HEK293T (cell line): ENCODE measurements around the gene FNDC3B.

Experiments used
- BHLHE40 ChIP-seq: fragments of 450-650 bp; IDR thresholded peaks from 2 replicates; pipeline ENCODE4 v1.6.1; 2016; ENCODE audit warnings: mild to moderate bottlenecking, moderate library complexity, borderline replicate concordance
- CTBP1 ChIP-seq: fragments of 450-650 bp; IDR thresholded peaks from 2 replicates; pipeline ENCODE4 v1.6.1; 2016; ENCODE audit warnings: borderline replicate concordance
- ELF4 ChIP-seq: fragments of 450-650 bp; IDR thresholded peaks from 2 replicates; pipeline ENCODE4 v1.6.1; 2017; ENCODE audit warnings: antibody characterized with exemption
- FOXK2 ChIP-seq: fragments of 450-650 bp; IDR thresholded peaks from 2 replicates; pipeline ENCODE4 v1.6.1; 2016; ENCODE audit warnings: mild to moderate bottlenecking
- FOXM1 ChIP-seq: fragments of 450-650 bp; IDR thresholded peaks from 2 replicates; pipeline ENCODE4 v1.6.1; 2017; ENCODE audit warnings: mild to moderate bottlenecking, borderline replicate concordance
- L3MBTL2 ChIP-seq: fragments of 450-650 bp; conservative IDR thresholded peaks from 2 replicates; pipeline ENCODE4 v1.6.1; 2016; ENCODE audit warnings: mild to moderate bottlenecking
- LEF1 ChIP-seq: fragments of 450-650 bp; IDR thresholded peaks from 2 replicates; pipeline ENCODE4 v1.6.1; 2017; ENCODE audit warnings: mild to moderate bottlenecking, borderline replicate concordance
- SP1 ChIP-seq: fragments of 450-650 bp; IDR thresholded peaks from 2 replicates; pipeline ENCODE4 v1.6.1; 2017
- SUZ12 ChIP-seq: fragments of 450-650 bp; IDR thresholded peaks from 2 replicates; pipeline ENCODE4 v1.6.1; 2016; ENCODE audit warnings: mild to moderate bottlenecking
- TARDBP ChIP-seq: fragments of 450-650 bp; IDR thresholded peaks from 2 replicates; pipeline ENCODE4 v1.6.1; 2016
- TF ChIP-seq, protein P1 (sequence below): fragments of 450-650 bp; IDR thresholded peaks from 2 replicates; pipeline ENCODE4 v1.6.1; 2016

DNA sequence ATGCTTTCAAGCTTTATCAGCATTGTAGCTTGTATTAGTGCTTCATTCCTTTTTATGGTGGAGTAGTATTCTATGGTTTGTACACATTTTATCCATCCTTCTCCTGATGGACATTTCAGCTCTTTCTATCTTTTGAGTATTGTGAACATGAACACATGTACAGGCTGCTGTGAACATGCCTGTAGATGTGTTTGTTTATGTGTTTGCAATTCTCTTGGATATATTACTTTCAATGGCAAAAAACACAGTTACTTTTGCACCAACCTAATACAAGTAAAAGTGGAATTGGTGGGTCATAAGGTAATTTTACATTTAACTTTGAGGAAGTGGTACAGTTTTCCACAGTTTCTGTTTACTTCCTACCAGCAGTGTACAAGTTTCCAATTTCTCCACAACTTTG lies 180.4 kb downstream of the FNDC3B start:
- TF ChIP-seq SUZ12, result no peak
- no peak for TF ChIP-seq L3MBTL2
- TF ChIP-seq TARDBP, result no peak
- TF ChIP-seq, protein P1, sequence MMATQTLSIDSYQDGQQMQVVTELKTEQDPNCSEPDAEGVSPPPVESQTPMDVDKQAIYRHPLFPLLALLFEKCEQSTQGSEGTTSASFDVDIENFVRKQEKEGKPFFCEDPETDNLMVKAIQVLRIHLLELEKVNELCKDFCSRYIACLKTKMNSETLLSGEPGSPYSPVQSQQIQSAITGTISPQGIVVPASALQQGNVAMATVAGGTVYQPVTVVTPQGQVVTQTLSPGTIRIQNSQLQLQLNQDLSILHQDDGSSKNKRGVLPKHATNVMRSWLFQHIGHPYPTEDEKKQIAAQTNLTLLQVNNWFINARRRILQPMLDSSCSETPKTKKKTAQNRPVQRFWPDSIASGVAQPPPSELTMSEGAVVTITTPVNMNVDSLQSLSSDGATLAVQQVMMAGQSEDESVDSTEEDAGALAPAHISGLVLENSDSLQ, result no peak
- no peak for TF ChIP-seq FOXK2
- TF ChIP-seq FOXM1, result no peak
- no peak for TF ChIP-seq ELF4
- no peak for TF ChIP-seq SP1
- no peak for TF ChIP-seq LEF1
- no peak for TF ChIP-seq BHLHE40
- TF ChIP-seq CTBP1, result no peak
